PC-9 (cell line): ENCODE data around the gene ANO1.

ENCODE experiments used
- EZH2 ChIP-seq: fragments of 200-600 bp; sonication (generic); IDR thresholded peaks from 2 replicates; pipeline ENCODE4 v1.8.0; 2017; ENCODE audit warnings: antibody characterized with exemption, low read depth
- TF ChIP-seq, protein P1 (sequence below): fragments of 200-600 bp; sonication (generic); conservative IDR thresholded peaks from 2 replicates; pipeline ENCODE4 v1.6.1; 2017; ENCODE audit warnings: mixed run types, antibody characterized with exemption, mild to moderate bottlenecking, moderate library complexity

DNA sequence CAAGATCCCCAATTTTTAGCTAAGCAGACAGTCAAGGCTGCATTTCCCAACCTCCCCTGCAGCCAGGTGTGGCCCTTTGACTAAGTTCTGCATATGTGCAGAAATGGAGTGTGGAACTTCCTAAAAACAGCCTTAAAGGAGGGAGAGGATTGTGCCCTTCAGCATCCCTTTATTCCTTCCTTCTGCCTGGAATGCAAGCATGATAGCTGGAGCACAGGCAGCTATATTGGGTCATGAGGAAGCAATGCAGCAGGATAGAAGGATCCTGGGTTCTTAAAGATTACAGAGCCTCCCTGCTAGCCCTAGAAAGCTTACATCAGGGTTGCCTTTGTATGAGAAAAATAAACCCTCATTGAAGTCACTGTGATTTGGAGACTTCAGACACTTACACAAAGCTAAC lies 154.9 kb downstream of the ANO1 start:
- no peak for TF ChIP-seq EZH2
- TF ChIP-seq, protein P1, sequence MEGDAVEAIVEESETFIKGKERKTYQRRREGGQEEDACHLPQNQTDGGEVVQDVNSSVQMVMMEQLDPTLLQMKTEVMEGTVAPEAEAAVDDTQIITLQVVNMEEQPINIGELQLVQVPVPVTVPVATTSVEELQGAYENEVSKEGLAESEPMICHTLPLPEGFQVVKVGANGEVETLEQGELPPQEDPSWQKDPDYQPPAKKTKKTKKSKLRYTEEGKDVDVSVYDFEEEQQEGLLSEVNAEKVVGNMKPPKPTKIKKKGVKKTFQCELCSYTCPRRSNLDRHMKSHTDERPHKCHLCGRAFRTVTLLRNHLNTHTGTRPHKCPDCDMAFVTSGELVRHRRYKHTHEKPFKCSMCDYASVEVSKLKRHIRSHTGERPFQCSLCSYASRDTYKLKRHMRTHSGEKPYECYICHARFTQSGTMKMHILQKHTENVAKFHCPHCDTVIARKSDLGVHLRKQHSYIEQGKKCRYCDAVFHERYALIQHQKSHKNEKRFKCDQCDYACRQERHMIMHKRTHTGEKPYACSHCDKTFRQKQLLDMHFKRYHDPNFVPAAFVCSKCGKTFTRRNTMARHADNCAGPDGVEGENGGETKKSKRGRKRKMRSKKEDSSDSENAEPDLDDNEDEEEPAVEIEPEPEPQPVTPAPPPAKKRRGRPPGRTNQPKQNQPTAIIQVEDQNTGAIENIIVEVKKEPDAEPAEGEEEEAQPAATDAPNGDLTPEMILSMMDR = no peak
